Measurements from ENCODE around the gene RSBN1L.
A peak's percentile ranks its signal among the peaks of the same experiment; 100 is the strongest.

RSBN1L gene

DNA sequence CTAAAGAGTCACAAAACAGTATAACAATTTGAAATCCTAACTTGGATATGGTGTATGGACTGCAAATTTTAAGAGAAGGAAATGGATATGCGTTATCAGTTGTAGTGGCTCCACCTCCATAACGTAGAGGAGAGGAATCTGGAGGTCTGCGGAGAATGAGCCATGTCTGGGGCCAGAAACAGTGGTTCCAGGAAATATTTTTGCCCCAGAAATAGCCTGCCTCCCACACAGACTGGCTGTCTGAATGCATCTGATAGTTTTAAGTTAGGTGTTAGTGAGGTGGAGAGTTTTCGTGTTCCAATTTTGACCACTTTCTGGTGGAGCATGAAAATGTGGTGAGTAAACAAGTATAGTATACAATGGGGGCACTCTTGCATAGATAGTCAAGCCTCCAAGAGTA, 103.9 kb downstream of the RSBN1L start:
- no peak for DNase-seq

- no peak for DNase-seq
Observed at GRCh38 chr7:77800730-77801129, 104.5 kb downstream of the RSBN1L start.

DNA sequence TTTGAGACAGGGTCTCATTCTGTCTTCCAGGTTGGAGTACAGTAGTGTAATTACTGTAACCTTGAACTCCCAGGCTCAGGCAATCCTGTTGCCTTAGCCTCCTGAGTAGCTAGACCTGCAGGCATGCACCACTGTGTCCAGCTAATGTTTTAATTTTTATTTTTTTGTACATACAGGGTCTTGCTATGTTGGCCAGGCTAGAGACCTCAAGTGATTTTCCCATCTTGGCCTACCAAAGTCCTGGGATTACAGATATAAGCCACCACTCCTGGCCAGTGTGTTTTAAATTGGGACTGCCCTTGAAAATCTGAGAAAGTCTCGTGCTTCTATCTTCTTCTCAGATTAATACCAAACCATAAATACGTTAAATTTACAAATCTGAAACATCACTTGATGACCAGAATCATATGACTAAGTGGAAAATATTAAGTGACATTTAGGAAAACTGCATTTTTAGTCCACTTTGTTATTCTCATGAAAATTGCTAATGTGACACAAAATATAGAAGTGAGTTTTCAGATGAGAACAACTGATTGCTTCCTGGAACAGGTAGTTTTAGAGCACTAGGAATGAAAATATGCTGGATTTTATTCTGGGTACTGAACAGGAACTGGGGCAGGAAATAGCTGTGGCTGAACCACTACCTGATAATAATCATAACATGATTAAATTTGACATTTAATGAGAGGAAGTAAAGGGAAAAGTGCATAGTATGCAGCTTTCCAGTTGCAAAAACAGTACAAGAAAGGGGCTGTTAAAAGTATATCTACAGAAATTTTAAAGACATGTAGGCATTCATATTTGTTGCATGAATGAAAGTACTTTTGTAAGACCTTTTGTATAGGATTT, 106.5 kb downstream of the RSBN1L start:
- no peak for DNase-seq

- DNase-seq = no peak
Observed at GRCh38 chr7:77806425-77806824, 110.2 kb downstream of the RSBN1L start.

- no peak for DNase-seq
Observed at GRCh38 chr7:77808517-77808916, 112.3 kb downstream of the RSBN1L start.

DNA sequence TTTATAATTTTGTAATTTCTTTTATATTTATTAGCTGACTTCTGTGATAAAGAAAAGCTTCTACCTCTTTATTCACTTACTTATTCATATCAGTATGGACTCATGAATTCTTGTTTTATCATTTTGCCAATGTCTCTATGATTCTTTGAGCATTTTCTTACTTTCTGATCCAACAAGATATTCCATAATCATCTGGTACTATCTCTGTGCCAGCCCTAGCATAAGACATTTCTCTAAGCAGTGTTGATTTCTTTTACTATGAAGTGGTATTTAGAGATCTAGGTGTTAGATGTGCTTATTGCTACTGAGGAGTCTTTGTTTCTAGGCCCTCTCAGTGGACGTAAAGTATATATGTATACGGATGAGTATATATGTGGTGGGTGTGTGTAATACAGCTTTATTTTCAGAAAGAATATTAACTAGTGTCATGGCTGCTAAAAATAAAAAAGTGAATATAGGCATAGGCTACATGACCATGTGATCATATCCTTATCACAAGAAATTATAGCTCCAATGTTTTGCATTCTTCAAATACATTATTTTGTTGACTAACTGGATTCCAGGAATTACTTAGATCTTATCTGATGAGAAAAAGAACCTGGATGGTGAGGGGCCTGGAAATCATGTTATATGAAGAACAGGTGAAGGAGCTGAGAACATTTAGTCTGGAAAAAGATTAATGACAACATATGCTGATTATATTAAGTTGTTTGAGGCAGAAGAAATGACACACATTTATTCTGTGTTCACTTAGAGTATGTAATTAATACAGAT, 115.4 kb downstream of the RSBN1L start:
- peak in 1 of 58 donors; percentile 7 for DNase-seq

DNA sequence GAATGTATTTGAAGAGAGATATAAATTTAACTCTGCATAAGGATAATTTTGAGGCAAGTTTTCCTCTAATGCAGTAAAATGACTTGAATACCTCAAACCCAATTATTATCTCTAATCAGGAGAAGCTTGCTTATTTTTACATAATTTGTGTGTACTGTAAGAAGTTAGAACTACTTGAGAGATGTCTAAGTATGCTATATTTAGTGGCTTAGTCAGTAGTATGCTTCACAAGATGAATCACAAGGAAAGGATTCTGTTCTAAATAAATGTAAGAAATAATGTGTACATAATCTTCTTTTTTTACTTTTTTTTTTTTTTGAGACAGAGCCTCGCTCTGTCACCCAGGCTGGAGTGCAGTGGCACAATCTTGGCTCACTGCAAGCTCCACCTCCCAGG, 116.0 kb downstream of the RSBN1L start:
- DNase-seq = no peak

GRCh38 chr7:77813180-77813579, 116.9 kb downstream of the RSBN1L start:
- DNase-seq = no peak

DNA sequence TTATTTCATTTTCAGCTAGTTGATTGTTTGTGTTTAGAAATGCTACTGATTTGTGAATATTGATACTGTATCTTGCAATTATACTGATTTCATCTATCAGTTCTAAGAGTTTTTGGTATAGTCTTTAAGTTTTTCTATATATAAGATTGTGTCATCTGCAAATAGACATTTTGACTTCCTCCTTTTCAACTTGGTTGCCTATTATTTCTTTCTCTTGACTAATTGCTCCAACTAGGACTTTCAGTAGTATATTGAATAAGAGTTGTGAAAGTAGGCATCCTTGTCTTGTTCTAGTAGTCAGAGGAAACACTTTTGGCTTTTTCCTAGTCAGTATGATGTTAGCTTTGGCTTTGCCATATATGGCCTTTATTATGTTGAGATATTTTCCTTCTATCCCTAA, 122.8 kb downstream of the RSBN1L start:
- no peak for DNase-seq

DNA sequence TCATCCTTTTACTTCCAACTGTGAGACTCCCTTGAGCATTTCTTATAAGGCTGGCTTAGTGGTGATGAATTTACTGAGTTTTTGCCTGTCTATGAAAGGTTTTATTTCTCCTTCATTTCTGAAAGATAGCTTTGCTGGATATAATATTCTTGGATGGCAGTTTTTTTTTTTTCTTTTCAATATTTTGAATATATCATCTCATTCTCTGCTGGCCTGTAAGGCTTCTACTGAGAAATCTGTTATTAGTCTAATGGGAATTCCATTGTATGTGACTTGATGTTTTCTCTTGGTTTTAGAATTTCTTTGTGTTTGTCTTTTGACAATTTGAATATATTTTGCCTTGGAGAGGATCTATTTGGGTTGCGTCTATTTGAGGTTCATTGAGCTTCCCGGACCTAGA, 124.7 kb downstream of the RSBN1L start:
- DNase-seq = no peak

DNA sequence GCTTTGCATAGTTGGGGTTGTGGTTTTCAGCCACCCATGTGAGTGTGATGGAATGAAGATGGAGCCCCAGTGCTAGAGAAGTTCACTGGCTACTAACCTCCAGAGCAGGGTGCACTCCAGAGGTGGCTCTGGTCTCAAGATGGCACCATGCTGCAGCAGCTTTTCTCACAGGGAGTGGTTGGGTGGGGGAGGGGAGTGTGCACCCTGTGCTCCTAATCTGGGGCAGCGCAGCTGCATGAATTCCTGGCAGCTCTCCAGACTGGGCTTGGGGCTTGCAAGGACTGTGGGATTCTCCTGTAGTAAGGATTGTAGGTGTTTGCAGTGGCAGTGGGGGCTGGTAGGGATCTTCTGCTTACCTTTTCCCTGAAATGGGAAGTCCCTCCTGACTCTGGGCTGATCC, 126.0 kb downstream of the RSBN1L start:
- no peak for DNase-seq

DNA sequence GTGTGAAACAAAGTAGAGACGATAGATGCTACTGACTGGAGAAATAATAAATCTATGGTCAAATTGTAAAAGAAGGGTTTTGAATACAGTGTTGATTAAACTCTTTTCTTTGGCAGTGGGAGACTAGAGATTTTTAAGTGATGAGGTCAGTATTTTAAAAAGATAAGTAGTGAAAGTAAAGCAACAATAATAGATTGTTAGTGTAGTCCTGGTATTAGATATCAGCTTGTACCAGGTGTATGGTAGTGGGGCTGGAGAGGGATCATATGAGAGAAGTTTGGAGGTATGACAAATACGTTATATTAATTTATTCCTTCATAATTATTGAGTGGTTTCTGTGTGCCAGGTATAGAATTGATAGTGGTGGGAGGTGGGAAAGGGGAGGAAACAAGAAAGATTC, 127.5 kb downstream of the RSBN1L start:
- DNase-seq = no peak

GRCh38 chr7:77824636-77825035, 128.4 kb downstream of the RSBN1L start:
- DNase-seq = no peak

GRCh38 chr7:77825131-77825530, 128.9 kb downstream of the RSBN1L start:
- DNase-seq = no peak

GRCh38 chr7:77826300-77826699, 130.0 kb downstream of the RSBN1L start:
- no peak for DNase-seq

DNA sequence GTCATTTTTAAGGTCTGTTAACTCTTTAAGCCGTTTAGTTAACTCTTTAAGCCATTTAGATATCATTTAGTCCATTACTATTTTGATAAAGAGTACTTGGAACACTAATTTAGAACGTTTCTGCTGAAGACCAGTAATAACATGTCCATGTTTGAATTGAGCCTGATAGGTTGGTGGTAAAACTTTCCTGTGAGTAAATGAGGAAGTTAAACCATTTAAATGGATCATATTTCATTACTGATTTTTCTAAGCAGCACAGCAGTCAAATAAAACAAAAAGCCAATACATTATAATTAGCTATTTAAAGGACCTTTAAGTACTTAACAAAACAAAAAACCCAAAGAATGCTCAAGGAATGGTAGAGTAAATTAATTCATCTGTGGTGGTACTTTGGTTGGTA, 131.7 kb downstream of the RSBN1L start:
- DNase-seq = no peak

- no peak for DNase-seq
Observed at GRCh38 chr7:77830649-77831355, 134.5 kb downstream of the RSBN1L start.

DNA sequence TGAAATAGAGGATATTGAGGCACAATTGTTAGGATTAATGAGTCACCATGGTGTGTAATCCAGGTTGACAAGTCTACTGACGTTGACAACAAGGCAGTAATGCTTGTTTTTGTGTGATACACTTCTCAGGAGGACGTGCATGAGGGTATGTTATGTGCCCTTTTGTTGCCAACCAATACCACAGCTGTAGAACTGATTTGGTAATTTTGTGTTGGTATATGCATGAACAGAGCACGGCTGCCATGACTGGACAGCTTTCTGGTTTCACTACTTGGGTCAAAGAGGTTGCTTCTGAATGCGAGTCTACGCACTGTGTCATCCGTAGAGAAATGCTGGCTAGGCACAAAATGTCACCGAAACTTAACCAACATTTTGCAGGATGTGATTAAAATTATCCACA, 135.2 kb downstream of the RSBN1L start:
- DNase-seq = no peak

- no peak for DNase-seq
Observed at GRCh38 chr7:77831953-77832352, 135.7 kb downstream of the RSBN1L start.

Data from anterior cingulate cortex (tissue), 58 donors.